ENCODE results near the gene TRIM71. TPM values are rescaled to one million over a fixed set of nuclear protein-coding genes. Genes with fewer than 3 reads are reported as not detected.

TRIM71 gene
- not detected in 2 replicates for total RNA-seq

GRCh38 chr3:32817558-32818228 lies at the start of gene TRIM71:
TRIM71 (plus strand) TSS chr3:32817997; CDS start chr3:32818081, 84 bp downstream.

Other genes with a start within 250 kb of the TRIM71 start
- gene DYNC1LI1, start 247.1 kb upstream of the TRIM71 start, total RNA-seq, result 31.4 and 52.8 TPM in 2 replicates
- 17.9 and 24.7 TPM in 2 replicates for gene CNOT10, start 132.8 kb upstream of the TRIM71 start, total RNA-seq
- not detected in 2 replicates for gene CCR4, start 133.6 kb downstream of the TRIM71 start, total RNA-seq